NCI-H146 treated with DMSO at 0.1 percent for 48 hours (cell line): ENCODE data around the gene XPNPEP1.

Experiments used
- DNase-seq: peaks from one replicate; lab custom pipeline; 2025; ENCODE audit not compliant: unreplicated experiment; lab: John Stamatoyannopoulos, UW

Gene XPNPEP1

DNA sequence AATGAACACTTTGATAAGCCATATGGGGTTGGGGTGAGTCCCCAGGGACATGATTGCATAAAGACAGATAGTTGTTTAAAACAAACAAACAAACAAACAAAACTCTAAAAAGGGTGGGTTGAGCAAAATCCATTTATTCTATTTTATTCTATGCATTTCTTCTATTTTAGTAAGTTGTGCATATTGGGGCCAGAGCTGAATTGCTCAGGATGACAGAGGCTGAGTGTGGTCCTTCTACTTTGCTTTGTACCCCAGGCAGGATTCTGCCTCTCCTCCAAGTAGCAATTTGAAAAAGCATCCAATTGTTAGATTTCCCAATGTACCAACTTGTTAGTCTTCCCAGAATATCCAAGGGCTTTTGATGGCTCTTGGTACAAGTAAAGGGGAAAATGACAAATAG lies 29.2 kb upstream of the XPNPEP1 start:
- DNase-seq: no peak

DNA sequence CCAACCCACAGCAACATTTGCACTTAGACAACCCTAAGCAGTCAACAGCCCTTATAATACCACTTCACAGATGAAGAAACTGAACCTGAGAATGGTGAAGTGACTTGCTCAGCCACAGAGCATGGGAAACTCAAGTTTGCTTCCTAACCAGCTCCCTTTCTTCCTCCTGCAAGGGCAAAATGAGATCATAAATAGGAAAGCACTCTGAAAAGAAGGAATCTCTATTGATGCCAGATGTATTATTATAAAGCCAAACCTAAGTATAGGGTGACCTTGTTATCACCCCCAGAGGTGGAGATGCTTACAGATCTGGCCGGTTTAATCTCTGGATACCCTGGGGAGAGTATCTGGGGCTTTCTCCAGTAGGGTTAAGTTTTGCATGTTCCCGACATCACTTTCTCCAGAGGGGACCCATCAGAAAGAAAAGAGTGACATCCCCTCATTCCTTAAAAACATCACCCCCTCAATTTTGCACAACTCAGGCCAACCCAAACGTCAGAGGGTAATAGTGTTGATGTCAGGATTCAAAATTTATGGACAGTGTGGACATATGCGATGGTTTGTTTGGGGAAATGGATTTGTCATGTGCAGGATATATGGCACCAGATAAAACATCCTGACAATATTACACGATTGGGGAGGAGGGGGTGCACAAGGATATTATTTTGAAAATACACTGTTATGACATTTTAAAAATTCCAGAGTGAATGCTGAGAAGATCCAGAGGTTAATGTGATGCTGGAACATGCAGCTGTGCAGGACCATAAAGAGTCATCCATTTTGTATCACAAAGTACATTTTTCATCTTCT lies 24.0 kb upstream of the XPNPEP1 start:
- no peak for DNase-seq

DNA sequence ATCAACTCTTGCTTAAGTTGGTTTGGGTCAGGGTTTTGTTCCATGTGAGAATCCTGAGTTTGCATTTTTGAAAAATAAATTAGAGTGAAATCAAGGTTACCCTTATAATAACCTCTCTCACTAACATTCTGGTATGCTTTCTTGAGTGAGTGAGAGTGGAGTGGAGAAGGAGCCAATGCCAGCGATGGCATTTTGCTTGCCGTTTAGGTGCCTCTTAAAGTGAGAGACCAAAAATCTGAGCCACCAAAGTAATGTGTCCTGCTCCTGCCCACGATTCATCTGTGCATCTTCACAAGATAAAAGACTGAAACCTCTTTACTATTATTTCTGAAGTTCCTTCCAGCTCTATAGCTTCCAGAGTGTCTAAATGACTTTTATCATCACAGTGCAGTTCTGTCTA lies 23.4 kb upstream of the XPNPEP1 start:
- no peak for DNase-seq

DNA sequence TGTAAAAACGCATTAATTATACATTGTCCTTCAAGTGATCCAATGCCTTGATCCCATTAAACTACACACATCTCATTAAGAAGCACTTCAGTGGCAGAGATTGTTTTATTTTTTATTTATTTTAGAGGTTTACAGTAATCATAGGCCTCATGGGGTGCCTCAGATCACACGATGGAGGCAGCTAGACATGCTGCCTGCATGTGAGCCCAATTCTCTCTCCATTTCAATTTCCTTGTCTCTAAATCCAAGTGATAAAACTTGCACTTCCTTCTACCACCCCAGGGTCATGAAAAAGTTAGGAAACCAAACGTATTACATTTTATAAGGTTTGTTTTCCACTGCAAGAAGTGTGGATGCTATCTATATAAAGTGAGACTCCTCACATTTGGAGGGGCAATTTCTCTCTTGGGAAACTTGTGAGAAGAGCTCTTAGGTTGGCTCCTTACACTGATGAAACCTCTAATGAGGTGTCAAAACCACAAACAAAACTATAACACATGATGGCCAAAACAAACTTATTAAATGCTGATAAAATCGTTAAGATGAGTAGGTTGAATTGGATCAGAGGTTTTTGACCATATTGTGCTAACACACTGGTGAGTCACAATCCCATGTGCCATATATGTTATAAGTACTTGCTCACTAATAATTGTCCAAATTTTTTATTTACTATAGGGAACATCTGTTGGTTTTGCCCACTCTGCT lies 22.3 kb upstream of the XPNPEP1 start:
- DNase-seq: no peak

DNA sequence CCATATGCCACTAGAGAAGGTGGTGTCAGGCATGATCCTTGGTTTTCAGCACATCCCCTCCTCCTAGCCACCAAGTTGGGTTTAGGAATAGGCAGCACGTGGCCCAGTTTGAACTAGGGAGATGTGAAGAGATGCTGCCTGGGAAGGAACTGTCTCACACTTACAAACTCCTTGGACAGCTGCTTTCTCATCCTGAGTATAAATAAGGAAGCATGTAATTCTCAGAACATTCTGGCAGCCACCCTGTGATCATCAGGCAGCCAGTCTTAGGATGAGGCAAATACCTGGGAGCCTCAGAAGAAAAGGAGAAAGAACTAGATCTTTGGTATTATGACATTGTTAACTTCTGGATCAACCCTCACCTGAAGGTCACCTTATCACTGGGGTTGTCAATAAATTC lies 21.3 kb upstream of the XPNPEP1 start:
- no peak for DNase-seq

DNA sequence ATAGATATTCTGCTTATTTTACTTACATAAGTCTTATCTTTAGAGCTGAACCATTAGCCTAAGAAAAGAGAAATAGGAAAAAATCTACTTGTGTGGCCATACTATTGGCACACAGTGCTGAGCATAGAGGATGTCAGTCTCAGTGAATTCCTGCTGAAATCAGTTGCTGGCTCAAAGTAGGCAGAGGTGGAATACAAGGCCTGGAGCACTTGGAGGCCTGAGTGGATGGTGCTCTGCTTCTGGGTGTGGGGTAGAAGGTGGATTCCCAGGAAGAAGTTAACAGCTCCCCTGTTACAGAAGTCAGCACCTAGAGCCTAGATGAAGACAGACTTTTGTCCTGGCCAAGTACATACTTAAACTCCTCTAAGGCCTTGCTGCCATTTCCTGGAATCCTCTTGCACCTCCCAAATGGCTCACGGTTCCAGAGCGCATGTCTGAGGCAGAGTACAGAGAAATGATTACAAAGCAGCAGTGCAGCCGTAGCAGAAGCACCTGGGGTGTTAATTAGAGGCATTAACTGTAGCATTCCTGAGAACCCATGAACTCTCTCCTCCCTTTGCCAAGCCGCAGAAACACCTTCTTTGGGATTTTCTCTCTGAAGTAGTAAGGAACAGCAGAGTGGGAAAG lies 18.0 kb upstream of the XPNPEP1 start:
- DNase-seq: peak; percentile 27

DNA sequence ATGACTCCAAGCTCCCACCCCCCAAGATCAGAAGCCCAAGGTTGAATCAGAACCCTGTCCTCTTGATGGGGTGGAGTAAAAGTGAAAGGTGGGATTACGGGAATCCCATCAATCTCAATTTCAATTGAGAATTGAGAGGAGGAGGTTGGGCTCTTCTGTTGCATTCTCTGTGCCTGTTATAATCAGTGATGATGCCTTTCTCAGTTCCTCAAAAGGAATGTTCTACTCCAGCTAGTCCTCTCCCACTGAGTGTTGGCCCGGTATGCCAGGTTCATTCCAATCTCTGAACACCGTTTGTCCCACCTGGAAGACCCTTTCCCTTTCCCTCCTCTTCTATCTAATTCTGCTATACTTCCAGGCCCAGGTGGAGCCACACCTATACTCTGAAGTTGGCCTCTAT lies 17.2 kb upstream of the XPNPEP1 start:
- no peak for DNase-seq

DNA sequence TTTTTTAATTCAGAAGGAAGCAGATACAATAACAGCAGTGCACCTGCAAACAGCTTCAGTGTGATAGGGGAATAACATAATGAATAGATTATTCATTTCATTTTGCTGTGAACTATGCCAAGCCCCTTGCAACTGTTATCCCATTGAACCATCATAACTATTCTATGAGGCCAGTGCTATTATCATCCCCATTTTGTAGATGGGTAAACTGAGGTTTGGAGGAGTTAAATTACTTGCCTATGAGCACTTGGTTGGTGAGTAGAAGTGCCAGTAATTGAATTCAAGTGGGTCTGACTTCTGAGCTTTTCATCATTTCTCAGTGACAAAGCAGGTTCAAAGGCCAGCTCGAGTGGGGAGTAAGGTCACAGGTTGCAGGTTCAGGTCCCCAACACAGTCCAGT lies 16.8 kb upstream of the XPNPEP1 start:
- DNase-seq: no peak

DNA sequence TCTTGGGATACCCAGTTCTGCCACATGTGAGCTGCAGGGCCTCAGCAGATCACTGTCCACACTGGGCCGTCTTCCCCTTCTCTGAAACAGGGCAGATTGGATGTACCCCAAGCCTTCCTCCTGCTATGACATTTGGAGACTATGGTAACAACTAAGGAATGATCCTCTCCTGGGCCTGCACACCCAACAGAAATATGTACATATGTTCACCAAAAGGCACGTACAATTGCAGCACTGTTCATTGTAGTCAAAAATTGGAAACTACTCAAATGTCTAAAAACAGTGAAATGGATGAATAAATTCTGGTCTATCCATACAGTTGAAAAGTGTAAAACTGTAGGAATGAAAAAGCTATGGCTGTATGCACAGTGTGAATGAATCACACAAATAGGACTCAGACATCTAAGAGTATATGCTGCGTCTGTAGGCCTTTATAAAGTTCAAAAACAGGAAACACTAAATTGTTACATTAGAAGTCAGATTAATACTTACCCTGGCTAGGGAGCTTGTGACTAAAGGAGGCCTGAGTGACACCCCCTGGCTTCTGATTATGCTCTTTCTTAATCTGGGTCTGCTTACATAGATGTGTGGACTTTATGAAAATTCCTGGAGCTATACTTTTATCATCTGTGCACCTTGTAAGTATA lies 16.1 kb upstream of the XPNPEP1 start:
- DNase-seq: no peak

DNA sequence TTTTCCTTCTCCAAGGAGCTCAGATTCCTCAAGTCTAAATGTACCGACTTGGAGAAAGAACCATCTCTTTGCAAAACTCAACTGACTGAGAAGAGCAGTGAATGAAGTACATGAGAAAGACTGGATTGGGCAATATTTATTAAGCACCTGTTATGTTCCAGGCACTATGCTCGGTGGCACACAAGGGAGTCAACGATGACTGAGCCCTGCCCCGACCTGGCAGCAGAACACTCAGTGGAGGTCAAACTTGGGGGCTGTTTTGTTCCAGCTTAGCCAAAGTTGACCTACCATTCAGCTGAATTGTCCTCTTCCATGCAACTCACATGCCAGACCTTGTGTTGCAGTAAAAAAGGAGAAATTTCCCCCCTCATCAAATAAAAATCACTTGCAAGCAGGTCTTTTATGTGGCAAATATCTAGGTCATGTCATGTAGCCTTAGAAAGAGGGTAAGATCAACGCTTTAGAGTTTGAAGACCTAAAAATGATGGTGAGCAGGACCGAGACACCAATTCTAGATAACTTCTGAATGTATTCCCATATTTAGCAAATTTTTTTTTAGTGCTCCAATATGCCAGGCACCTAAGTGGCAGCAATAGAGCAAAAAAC lies 14.3 kb upstream of the XPNPEP1 start:
- DNase-seq: no peak

DNA sequence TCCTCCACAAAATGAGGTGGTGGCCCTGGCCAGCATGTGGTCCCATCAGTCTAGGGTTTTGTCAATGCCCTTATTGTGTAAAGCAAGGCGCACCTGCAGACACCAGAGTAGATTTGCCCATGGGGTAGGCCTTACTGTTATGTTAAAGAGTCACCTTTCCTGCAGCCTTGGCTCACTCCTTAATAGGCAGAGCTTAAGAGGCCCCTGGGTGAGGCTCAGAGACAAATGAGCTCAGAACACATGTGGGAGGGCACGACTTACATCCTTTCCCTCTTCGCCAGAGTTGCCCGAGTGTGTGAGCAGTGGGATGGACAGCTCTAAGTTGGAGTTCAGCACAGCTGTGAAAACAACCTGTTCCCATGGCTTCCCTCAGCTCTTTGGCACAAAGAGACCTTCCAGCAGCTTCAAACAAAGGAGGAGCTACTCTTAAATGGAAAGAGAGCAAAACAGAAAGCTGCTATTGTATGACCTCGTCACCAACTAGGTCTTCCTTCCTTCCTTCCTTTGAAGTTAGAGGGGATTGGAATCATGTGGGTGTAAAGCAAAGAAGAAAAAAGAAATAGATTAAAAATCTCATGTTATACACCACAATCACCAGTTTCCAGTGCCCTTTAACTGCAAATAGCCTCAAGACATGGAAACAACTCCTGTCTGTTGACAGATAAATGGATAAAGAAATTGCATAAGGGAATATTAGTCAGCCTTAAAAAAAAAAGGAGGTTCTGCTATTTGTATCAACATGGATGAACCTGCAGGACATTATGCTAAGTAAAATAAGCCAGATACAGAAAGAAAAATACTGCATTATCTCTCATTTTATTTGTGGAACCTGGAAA lies 11.9 kb upstream of the XPNPEP1 start:
- peak; percentile 87 for DNase-seq

DNA sequence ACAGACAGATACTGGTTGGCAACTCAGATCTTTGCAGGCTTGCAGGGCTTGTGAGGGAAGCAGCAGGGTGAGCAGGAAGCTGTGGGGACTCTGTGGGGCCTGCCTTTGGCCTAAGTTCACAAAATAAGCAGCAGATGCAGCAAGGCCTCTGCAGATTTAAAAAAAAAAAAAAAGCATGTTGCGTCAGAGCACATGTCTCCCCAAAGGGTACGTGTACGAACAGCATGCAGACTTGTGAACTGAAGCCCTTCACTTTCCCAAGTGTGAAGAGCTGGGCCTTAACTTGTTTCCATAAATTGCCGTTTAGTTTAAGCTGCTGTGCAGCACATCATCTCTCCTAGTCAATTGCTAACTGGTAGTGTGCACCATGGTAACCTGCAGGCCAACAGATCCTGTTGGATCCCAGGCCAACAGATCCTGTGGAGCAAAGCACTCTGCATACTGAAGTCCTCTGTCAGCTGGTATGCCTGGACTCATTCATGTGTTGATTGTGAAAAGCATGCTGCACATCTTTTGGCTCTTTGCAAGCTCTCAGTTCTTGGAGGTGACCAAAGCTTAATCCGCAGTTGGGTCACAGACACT lies 10.8 kb upstream of the XPNPEP1 start:
- peak; percentile 23 for DNase-seq

DNA sequence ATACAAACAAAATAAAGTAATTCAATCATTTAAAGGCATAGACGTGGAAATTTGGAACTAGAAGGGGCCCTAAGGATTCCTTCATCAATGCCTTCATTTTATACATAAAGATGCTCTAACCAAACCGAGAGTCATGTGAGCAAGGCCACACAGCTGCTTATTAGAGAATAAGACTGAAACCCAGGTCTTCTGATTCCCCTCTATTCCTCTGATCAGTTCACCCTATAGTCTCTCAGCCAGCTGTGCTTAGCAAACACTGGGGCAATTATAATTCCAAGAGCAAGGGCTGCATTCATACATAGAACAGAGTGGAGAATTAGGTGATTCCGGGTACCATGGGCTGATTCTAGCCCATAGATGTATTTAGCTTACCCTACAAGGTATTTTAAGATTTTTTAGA lies 9.7 kb upstream of the XPNPEP1 start:
- DNase-seq: peak; percentile 10

DNA sequence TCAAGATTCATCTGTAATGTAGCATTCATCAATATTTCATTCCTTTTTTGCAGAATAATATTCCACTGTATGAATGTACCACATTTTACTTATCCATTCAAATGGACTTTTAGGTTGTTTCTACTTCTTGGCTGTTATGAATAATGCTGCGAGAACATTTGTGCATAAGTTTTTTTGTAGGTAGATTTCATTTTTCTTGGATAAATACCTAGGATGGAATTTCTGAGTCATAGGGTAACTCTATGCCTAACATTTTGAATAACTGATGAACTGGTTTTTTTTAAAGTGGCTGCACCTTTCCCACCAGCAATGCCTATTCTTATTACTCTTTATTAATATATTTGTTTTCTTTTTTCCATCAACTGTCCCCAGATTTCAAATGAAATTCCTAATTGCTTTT lies 9.1 kb upstream of the XPNPEP1 start:
- no peak for DNase-seq

DNA sequence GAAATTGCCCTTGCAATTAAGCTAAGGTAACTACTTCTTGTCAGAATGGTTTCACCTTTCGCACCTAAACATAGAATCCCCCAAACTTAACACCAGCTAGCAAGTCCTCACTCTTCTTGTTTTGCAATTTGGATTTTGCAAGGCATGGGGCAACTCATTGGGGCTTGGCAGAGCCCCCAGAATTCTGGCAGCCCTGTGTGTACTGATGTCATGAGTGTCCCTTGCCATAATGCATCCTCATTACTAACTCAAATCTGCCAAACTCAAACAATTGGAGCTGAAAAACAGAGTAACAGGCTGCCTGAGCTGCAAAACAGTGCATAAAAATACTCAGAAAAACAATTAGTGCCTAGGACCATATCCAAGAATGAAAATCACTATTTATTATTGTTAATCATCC lies 7.9 kb upstream of the XPNPEP1 start:
- DNase-seq: no peak

DNA sequence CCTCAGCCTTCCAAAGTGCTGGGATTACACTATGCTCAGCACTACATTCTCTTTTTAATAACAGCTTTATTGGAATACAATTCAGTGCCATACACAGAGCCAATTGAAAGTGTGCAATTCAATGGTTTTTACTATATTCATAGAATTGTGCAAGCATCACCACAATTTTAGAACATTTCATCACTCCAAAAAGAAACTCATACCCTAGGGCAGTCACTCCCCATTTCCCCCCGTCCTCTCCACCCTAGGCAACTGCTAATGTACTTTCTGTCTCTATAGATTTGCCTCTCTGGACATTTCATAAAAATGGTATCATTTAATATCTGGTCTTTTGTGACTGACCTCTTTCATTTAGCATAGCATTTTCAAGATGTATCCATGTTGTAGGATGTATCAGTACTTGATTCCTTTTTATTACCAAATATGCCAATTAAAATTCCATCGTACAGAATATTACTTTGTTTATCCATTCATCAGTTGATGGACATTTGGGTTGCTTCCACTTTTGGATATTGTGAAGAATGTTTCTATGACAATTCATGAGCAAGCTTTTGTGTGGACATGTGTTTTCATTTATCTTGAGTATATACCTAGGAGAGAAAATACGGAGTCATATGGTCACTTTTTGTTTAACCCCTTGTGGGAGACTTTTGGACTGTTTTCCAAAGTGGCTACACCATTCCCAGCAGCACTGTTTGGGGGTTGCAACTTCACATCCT lies 6.3 kb upstream of the XPNPEP1 start:
- DNase-seq: no peak

DNA sequence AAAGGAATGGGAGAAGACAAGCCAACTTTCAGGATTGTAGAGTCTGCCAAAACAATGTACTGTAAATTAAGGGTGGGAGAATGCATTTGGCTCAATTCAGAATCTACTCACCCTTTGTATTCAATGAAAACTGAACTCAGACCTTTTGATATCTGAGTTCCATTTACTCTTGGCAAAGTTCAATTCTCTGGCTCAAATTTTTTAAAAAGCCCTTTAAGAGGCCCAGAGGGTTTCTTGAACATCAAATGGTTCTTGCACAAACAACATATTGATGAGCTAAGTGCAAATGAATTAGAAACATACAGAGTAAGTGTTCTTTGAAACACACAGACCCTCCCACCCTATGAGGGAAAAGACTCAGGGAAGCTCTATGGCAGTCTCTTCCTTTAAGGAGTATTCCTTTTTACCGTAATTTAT lies 5.2 kb upstream of the XPNPEP1 start:
- DNase-seq: no peak

DNA sequence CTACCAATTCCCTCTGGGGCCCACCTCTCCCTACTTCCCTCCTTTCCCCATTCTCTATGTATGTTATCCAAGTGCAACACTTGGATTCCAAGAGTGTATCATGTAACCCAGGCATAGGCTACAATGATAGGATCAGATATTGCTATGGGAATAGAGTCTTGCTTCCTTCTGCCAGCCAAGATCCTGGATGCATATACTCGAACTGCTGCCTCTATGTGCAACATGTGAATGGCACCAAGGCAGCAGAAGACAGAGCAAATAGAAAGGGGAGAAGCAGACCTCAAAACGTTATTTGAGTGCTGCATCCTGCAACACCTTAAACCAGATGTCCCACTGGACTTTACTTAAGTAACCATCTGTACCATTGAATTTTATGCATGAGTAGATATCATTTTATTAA lies 3.5 kb upstream of the XPNPEP1 start:
- DNase-seq: no peak

DNA sequence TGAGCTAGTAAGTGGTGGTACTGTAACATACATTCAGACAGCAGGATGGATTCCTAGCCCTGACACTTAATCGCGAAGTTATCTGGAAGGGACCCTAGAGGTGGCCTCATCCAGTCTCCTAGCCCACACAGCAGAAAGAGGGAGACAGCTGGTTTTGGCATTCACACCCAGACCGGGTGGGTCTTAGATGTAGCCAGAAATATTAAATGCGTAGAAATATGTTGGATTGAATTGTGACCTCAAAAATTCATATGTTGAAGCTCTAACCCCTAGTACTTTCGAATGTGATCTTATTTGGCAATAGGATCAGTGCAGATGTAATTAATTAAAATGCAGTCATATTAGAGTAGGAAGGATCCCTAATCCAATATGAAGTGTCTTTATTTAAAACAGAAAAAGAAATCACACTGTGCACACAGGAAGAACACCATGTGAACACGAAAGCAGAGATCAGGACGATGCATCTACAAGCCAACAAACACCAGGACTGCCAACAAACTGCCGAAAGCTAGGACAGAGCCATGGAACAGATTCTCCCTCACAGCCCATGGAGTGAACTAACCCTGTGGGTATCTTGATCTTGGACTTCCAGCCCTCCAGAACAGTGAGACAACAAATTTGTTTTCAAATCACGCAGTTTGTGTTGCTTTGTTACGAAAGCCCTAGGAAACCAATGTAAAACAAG lies 2.9 kb upstream of the XPNPEP1 start:
- DNase-seq: no peak
